Karpas-422 (cell line): ENCODE measurements around the gene JAM2. TPM values are rescaled to one million over a fixed set of nuclear protein-coding genes. Genes with fewer than 3 reads are reported as not detected.
"Not testable (repeated sequence)": the region's sequence is repeated elsewhere in the genome, so short reads cannot be mapped to it uniquely, and the experiment has no call there.

ENCODE experiments used
- DNase-seq: peaks from one replicate; pipeline ENCODE4 v3.0.0-alpha.2; 2015
- H2AFZ ChIP-seq: fragments of 200-600 bp; sonication (generic); 2 replicates; pipeline ENCODE4 v1.6.1; 2014; ENCODE audit warnings: antibody characterized with exemption, low read length, mixed read lengths
- H3K27ac ChIP-seq: fragments of 200-600 bp; sonication (generic); 2 replicates; pipeline ENCODE4 v1.5.1; 2014; ENCODE audit warnings: mild to moderate bottlenecking, low read length, moderate library complexity
- H3K27me3 ChIP-seq: fragments of 200-600 bp; sonication (generic); 2 replicates; pipeline ENCODE4 v1.6.1; 2014; ENCODE audit warnings: low read length, mixed read lengths
- H3K36me3 ChIP-seq: fragments of 200-600 bp; sonication (generic); 2 replicates; pipeline ENCODE4 v1.6.1; 2014; ENCODE audit warnings: low read length, mixed read lengths; ENCODE audit not compliant: insufficient read depth
- H3K4me1 ChIP-seq: fragments of 200-600 bp; sonication (generic); 2 replicates; pipeline ENCODE4 v1.6.1; 2014; ENCODE audit warnings: mild to moderate bottlenecking, low read length, mixed read lengths
- H3K4me2 ChIP-seq: fragments of 200-600 bp; sonication (generic); 2 replicates; pipeline ENCODE4 v1.6.1; 2014; ENCODE audit warnings: low read length, low read depth, mild to moderate bottlenecking; ENCODE audit not compliant: poor library complexity, severe bottlenecking
- H3K4me3 ChIP-seq: fragments of 200-600 bp; sonication (generic); 2 replicates; pipeline ENCODE4 v1.5.1; 2014; ENCODE audit warnings: mild to moderate bottlenecking, antibody characterized with exemption, low read length, mixed read lengths
- H3K79me2 ChIP-seq: fragments of 200-600 bp; sonication (generic); 2 replicates; pipeline ENCODE4 v1.6.1; 2014; ENCODE audit warnings: mild to moderate bottlenecking, low read length, mixed read lengths
- H3K9ac ChIP-seq: fragments of 200-600 bp; sonication (generic); 2 replicates; pipeline ENCODE4 v1.6.0; 2014; ENCODE audit warnings: low read length
- H3K9me2 ChIP-seq: fragments of 200-600 bp; sonication (generic), shearing (Covaris generic); replicated peaks from 2 replicates; pipeline ENCODE4 v1.6.0; 2014; ENCODE audit warnings: mild to moderate bottlenecking, low read length, moderate library complexity; ENCODE audit not compliant: insufficient read depth
- H3K9me3 ChIP-seq: fragments of 300-700, 200-600 bp; sonication (generic); 2 replicates; pipeline ENCODE4 v1.6.1; 2014; ENCODE audit warnings: low read length, mixed read lengths
- H4K20me1 ChIP-seq: fragments of 200-600 bp; sonication (generic); 2 replicates; pipeline ENCODE4 v1.6.1; 2014; ENCODE audit warnings: mild to moderate bottlenecking, antibody characterized with exemption, low read length, low read depth; ENCODE audit not compliant: insufficient read depth
- total RNA-seq: library from RNA; depleted of rRNA; stranded (reverse); fragments of >200 nt; shearing (Covaris generic); gene quantifications from 2 replicates; pipeline ENCODE4 v1.2.3, GENCODE V29; 2014; ENCODE audit warnings: low replicate concordance

Gene JAM2
- total RNA-seq, 1 experiment from 2014 or later, result 0.26 TPM

DNA sequence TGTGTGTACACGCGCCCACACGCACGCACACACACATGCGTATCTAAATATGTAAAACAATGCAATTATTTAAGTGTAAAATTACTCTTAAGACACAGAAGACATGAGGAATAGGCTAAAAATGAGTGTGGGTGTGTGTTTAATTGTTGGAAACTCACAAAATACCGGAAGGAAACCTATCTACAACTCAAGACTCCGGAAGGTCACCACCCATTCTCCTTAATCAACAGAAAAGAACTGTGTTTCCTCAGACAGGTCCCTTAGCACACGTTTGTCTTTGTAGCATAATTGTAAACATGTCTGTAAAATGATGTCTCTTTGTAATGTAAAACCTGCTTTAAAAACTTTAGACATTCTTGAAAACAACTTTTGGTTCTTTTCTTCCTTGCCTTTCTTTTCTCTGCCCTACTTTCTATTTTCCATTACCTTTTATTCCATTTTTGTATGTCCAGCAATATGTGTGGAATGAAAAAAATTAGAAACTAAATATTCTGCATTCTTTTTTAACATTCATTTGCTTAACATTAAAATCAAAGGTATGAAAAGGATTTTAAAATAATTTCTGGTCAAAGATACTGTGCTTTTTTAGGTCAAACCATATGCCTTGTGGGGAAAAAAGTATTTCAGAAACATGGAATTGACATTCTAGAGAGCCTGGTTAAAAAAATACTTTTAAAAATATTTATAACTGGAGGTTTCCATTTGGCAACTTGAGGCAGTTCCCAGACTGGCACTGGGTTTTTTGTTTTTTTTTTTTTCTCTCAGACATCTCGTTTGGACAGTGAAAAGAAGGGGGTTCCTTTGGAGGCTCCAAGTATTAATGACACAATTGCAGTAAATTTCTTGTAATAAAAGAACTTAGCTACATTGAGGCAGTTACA lies 49.5 kb downstream of the JAM2 start:
- Histone ChIP-seq H3K27me3 (no peaks in the 10 kb centered on the region), H3K27ac (no peak overlapping the region), H2AFZ (no peak overlapping the region), H3K36me3 (no peaks in the 10 kb centered on the region), H3K4me1 (no peaks in the 10 kb centered on the region), H3K4me3 (no peak overlapping the region), H4K20me1 (no peaks in the 10 kb centered on the region), H3K4me2 (no peak overlapping the region), H3K9me2 (no peaks in the 10 kb centered on the region), H3K9me3 (no peaks in the 10 kb centered on the region), H3K79me2 (no peaks in the 10 kb centered on the region), H3K9ac (no peak overlapping the region)
- no peak for DNase-seq

DNA sequence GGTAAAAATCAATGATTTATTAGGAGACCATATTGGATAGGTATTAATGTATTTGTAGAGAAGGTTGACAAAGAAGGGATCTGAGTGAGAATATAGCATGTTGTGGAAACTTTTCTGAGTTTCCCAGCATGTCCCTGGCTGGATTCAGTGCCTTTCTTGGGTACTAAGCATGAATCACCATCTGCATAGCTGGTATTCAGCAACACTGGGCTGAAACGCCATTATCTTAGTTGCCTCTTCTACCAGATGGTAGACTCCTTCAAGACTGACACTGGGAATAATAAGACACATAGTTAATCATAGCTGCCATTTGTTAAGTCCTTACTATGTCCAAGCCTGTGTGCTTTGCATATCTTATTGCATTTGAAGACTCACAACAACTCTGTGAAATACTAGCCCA lies 50.2 kb downstream of the JAM2 start:
- H3K9me2 ChIP-seq, result no peaks in the 10 kb centered on the region
- H3K4me3 ChIP-seq, result no peak overlapping the region
- H3K36me3 ChIP-seq, result no peaks in the 10 kb centered on the region
- H3K27ac ChIP-seq, result no peak overlapping the region
- no peak for DNase-seq
- H3K9ac ChIP-seq, result no peak overlapping the region
- H2AFZ ChIP-seq, result no peak overlapping the region
- H3K4me2 ChIP-seq, result no peak overlapping the region
- no peaks in the 10 kb centered on the region for H3K79me2 ChIP-seq
- no peaks in the 10 kb centered on the region for H3K27me3 ChIP-seq
- no peaks in the 10 kb centered on the region for H3K4me1 ChIP-seq
- H3K9me3 ChIP-seq, result no peaks in the 10 kb centered on the region
- H4K20me1 ChIP-seq, result no peaks in the 10 kb centered on the region

DNA sequence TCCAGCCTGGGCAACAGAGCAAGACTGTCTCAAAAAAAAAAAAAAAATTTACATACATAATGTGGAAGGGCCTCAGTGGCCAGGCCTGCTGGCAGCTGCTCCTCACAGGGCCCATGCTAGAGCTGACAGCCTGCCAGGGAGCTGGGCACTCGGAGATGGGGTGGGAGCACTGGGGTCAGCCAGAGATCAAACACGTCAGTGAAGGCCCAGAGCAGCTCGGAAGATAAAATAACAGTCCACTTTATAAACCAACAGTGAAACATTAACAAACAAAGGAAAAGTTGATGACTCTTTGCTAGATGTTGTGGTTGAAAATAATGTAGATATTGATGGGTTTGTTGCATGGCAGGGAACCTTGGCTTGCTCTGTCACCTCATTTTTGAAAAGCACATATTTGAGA lies 52.9 kb downstream of the JAM2 start:
- no peaks in the 10 kb centered on the region for H3K79me2 ChIP-seq
- no peak overlapping the region for H3K4me2 ChIP-seq
- H3K4me1 ChIP-seq, result no peaks in the 10 kb centered on the region
- H3K9me3 ChIP-seq, result no peaks in the 10 kb centered on the region
- no peak overlapping the region for H3K4me3 ChIP-seq
- no peak overlapping the region for H3K27ac ChIP-seq
- H3K9ac ChIP-seq, result no peak overlapping the region
- H2AFZ ChIP-seq, result no peak overlapping the region
- no peaks in the 10 kb centered on the region for H4K20me1 ChIP-seq
- H3K36me3 ChIP-seq, result no peaks in the 10 kb centered on the region
- DNase-seq, result no peak
- H3K27me3 ChIP-seq, result no peaks in the 10 kb centered on the region
- no peaks in the 10 kb centered on the region for H3K9me2 ChIP-seq

DNA sequence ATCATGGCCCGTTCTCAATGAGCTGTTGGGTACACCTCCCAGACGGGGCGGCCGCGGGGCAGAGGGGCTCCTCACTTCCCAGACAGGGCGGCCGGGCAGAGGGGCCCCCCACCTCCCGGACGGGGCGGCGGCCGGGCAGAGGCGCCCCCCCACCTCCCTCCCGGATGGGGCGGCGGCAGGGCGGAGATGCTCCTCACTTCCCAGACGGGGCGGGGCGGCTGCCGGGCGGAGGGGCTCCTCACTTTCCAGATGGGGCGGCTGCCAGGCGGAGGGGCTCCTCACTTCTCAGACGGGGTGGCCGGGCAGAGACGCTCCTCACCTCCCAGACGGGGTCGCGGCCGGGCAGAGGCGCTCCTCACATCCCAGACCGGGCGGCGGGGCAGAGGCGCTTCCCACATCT lies 56.4 kb downstream of the JAM2 start:
- H3K27ac ChIP-seq, H3K9me3 ChIP-seq, H3K9ac ChIP-seq, H3K4me1 ChIP-seq, H3K4me3 ChIP-seq, DNase-seq, H2AFZ ChIP-seq, H3K79me2 ChIP-seq, H3K9me2 ChIP-seq, H3K4me2 ChIP-seq, H4K20me1 ChIP-seq, H3K27me3 ChIP-seq, H3K36me3 ChIP-seq: not testable (repeated sequence)

DNA sequence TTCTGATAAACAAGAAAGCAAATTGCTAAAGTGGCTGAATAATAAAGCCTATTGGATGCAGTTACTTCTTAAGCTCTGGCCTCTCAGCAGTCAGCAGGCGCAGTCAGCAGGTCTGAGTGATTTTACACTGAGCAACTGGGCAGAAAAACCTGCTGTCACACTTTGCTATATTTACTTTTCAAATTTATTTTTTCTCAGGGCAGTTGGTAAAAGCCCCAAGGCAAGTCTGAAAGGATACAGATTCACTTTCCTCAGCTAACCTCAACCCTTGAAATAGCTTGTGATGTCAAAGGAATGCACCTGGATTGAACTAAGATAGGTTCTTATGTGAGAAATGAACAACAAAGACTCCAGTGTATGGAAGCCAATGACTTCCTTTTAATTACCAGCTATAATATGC lies 61.7 kb downstream of the JAM2 start:
- Histone ChIP-seq H3K4me2 (no peak overlapping the region), H3K9me3 (no peaks in the 10 kb centered on the region), H3K27me3 (no peaks in the 10 kb centered on the region), H3K9me2 (no peaks in the 10 kb centered on the region), H4K20me1 (no peaks in the 10 kb centered on the region; the same call in 1 of the 2 replicates), H2AFZ (no peak overlapping the region), H3K27ac (no peak overlapping the region), H3K36me3 (no peaks in the 10 kb centered on the region), H3K4me1 (no peaks in the 10 kb centered on the region), H3K79me2 (no peaks in the 10 kb centered on the region), H3K4me3 (no peak overlapping the region), H3K9ac (no peak overlapping the region)
- no peak for DNase-seq

DNA sequence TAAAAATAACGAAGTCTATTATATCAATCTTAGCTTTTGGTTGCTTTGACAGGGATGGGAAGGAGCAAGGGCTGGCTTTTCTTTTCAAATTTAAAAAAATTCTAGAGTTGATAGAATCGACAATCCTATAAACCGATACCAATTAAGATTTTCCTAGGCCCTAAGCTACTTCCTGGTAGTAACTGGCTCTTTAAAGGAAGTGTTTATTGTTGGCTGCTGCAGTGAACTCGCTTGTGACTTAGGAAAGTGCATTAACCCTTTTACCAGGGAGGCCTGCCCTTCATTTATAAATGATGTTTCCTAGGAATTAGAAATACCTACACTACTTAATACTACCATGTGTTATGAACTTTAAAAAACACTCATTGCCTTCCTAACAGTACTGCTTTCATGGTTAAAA lies 62.5 kb downstream of the JAM2 start:
- Histone ChIP-seq H3K9me2 (no peaks in the 10 kb centered on the region), H3K4me1 (no peaks in the 10 kb centered on the region), H3K27me3 (no peaks in the 10 kb centered on the region), H3K9me3 (no peaks in the 10 kb centered on the region), H3K27ac (no peak overlapping the region), H3K4me3 (no peak overlapping the region), H3K9ac (no peak overlapping the region), H2AFZ (no peak overlapping the region), H3K4me2 (no peak overlapping the region), H3K79me2 (no peaks in the 10 kb centered on the region), H3K36me3 (no peaks in the 10 kb centered on the region), H4K20me1 (no peaks in the 10 kb centered on the region; the same call in 1 of the 2 replicates)
- no peak for DNase-seq

DNA sequence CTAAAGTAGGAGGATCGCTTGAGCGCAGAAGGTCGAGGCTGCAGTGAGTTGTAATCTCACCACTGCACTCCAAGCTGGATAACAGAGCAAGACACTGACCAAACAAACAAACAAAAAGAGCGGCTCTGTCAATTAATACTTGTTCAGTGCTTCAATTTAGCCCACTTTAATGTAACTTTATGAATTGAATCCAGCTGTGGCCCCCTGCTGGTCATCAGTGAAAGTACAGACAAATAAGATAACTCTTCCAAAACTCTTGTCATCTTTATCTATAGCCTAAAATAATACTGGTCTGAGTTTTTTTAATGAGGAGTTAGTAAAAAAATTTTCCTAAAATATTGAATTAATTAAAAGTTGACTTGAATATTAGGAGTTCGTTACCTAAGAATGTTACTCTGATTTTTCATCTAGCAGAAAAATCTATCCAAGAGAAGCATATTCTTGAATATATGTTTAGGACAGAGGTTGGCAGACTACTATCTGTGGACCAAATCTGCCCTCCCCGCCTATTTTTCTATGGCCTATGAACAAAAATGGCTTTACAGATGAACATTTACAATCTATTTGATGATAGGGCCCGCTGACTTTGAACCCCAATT lies 69.5 kb downstream of the JAM2 start:
- H3K79me2 ChIP-seq, result no peaks in the 10 kb centered on the region
- peak; percentile 78 for DNase-seq

DNA sequence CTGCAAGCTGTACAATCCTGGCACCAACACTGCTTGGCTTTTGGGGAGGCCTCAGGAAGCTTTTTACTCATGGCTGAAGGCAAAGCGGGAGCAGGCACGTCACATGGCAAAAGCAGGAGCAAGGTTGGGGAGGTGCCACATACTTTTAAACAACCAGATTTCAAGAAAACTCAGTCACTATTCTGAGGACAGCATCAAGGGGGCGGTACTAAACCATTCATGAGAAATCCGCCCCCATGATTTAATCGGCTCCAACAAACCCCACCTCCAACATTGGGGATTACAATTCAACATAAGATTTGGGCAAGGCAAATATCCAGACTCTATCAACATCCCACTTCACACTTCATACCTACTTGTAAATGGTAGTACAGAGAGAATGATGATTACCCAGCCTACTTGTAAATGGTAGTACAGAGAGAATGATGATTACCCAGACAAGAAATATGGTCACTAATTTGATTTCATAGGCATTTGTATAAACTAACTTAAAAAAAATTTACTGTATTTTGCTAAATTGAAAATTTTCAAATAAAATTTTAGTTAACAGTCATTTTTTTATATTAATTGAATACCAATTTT lies 70.7 kb downstream of the JAM2 start:
- Histone ChIP-seq H3K79me2 (no peaks in the 10 kb centered on the region), H3K27ac (no peak overlapping the region), H2AFZ (peak overlapping the region; percentile 11; the same call in 1 of the 2 replicates), H3K4me2 (no peak overlapping the region), H4K20me1 (no peaks in the 10 kb centered on the region), H3K9me3 (no peaks in the 10 kb centered on the region), H3K9ac (no peak overlapping the region), H3K36me3 (no peaks in the 10 kb centered on the region), H3K9me2 (no peaks in the 10 kb centered on the region), H3K27me3 (no peaks in the 10 kb centered on the region), H3K4me3 (no peak overlapping the region), H3K4me1 (peaks cover 5% of the 10 kb centered on the region; the same call in 1 of the 2 replicates)
- DNase-seq, result peak; percentile 58

More for the DNA sequence above, 69.5 kb downstream of the JAM2 start:
- H3K4me3 ChIP-seq, result no peak overlapping the region
- H3K9ac ChIP-seq, result no peak overlapping the region
- H3K9me3 ChIP-seq, result no peaks in the 10 kb centered on the region
- no peak overlapping the region for H2AFZ ChIP-seq
- H3K4me2 ChIP-seq, result no peak overlapping the region
- H3K36me3 ChIP-seq, result no peaks in the 10 kb centered on the region
- H3K4me1 ChIP-seq, result peaks cover 5% of the 10 kb centered on the region; the same call in 1 of the 2 replicates
- no peak overlapping the region for H3K27ac ChIP-seq
- no peaks in the 10 kb centered on the region for H3K27me3 ChIP-seq
- H4K20me1 ChIP-seq, result no peaks in the 10 kb centered on the region; the same call in 1 of the 2 replicates
- H3K9me2 ChIP-seq, result no peaks in the 10 kb centered on the region
